HG03575 (cell line): ENCODE measurements around the gene FAM20B.
"Not testable (repeated sequence)": the region's sequence is repeated elsewhere in the genome, so short reads cannot be mapped to it uniquely, and the experiment has no call there.

Source experiments
- ATAC-seq: cut with Tn5 transposase; IDR thresholded peaks from one replicate; pipeline ENCODE4 v1.9.1; 2021; ENCODE audit not compliant: unreplicated experiment, insufficient number of reproducible peaks, low FRiP score; ENCODE audit errors: extremely low read depth

FAM20B gene

GRCh38 chr1:179017383-179018326, 8.0 kb upstream of the FAM20B start:
- ATAC-seq: no peak

- no peak for ATAC-seq
These were observed 3.8 kb upstream of the FAM20B start for GRCh38 chr1:179021873-179022272.

GRCh38 chr1:179023946-179024650, 1.6 kb upstream of the FAM20B start:
- no peak for ATAC-seq

GRCh38 chr1:179025975-179026812, 500 bp downstream of the FAM20B start:
- ATAC-seq: no peak

GRCh38 chr1:179026813-179027669, 1.3 kb downstream of the FAM20B start:
- no peak for ATAC-seq

GRCh38 chr1:179029321-179029759, 3.6 kb downstream of the FAM20B start:
- ATAC-seq: no peak

GRCh38 chr1:179030130-179030529, 4.4 kb downstream of the FAM20B start:
- ATAC-seq: no peak

GRCh38 chr1:179030683-179031082, 5.0 kb downstream of the FAM20B start:
- no peak for ATAC-seq

- no peak for ATAC-seq
These were observed 5.6 kb downstream of the FAM20B start for GRCh38 chr1:179031284-179031683.

- ATAC-seq: no peak
These were observed 6.3 kb downstream of the FAM20B start for GRCh38 chr1:179031855-179032513.

GRCh38 chr1:179034720-179035119, 9.0 kb downstream of the FAM20B start:
- ATAC-seq: peak; percentile 87

- peak; percentile 31 for ATAC-seq
These were observed 11.3 kb downstream of the FAM20B start for GRCh38 chr1:179036844-179037465.

- ATAC-seq: no peak
These were observed 13.0 kb downstream of the FAM20B start for GRCh38 chr1:179038528-179039281.

GRCh38 chr1:179039502-179040174, 13.9 kb downstream of the FAM20B start:
- ATAC-seq: not testable (repeated sequence)

GRCh38 chr1:179040175-179040551, 14.5 kb downstream of the FAM20B start:
- not testable (repeated sequence) for ATAC-seq

GRCh38 chr1:179042087-179042486, 16.4 kb downstream of the FAM20B start:
- ATAC-seq: no peak
